Esophagus (tissue), 2 donors: ENCODE measurements around the gene SAP30. TPM values are rescaled to one million over a fixed set of nuclear protein-coding genes. Genes with fewer than 3 reads are reported as not detected.

Experiments used
- H3K27ac ChIP-seq, 2 donors: one replicate each; pipeline ENCODE4 v1.5.1; 2013; ENCODE audit warnings: low read depth in 2 of 2, mild to moderate bottlenecking in 2 of 2, inconsistent platforms in 1 of 2, low read length in 1 of 2, moderate library complexity in 1 of 2
- H3K27me3 ChIP-seq, 2 donors: one replicate each; pipeline ENCODE4 v1.6.1; 2013; ENCODE audit warnings: low read length in 2 of 2, control low read depth in 1 of 2, mild to moderate bottlenecking in 1 of 2; ENCODE audit not compliant: insufficient read depth in 2 of 2, control insufficient read depth in 1 of 2
- H3K36me3 ChIP-seq, 2 donors: one replicate each; pipeline ENCODE4 v1.6.1; 2013; ENCODE audit warnings: low read length in 1 of 2; ENCODE audit not compliant: control insufficient read depth in 2 of 2, insufficient read depth in 2 of 2
- H3K4me1 ChIP-seq, 2 donors: one replicate each; pipeline ENCODE4 v1.6.1; 2013; ENCODE audit warnings: low read length in 1 of 2; ENCODE audit not compliant: control insufficient read depth in 2 of 2, insufficient read depth in 2 of 2
- H3K4me3 ChIP-seq, 2 donors: one replicate each; pipeline ENCODE4 v1.5.1; 2013; ENCODE audit warnings: low read length in 2 of 2, mild to moderate bottlenecking in 2 of 2, low read depth in 1 of 2, moderate library complexity in 1 of 2
- H3K9me3 ChIP-seq, 2 donors: one replicate each; pipeline ENCODE4 v1.6.1; 2013; ENCODE audit warnings: mild to moderate bottlenecking in 2 of 2, low read depth in 1 of 2, low read length in 1 of 2, moderate library complexity in 1 of 2; ENCODE audit not compliant: control insufficient read depth in 2 of 2, insufficient read depth in 1 of 2
- WGBS, 2 donors: extraction: QIAGEN DNeasy Blood & Tissue Kit; methylation state at CpG; one replicate each; pipeline ENCODE4 v1.1.7; 2013; 5-methylcytosine and 5-hydroxymethylcytosine counted together
- polyA plus RNA-seq, 2 donors: library from polyadenylated mRNA; stranded (reverse); fragments of 200-250 nt; gene quantifications; one replicate each; pipeline ENCODE4 v1.2.3, GENCODE V29; 2013
- donor health status: healthy with polysubstance abuse.
- donor health status: Bipolar disorder and iron deficiency.

SAP30 gene
- polyA plus RNA-seq, 2 donors = 2.5 to 7.3 TPM

- Histone ChIP-seq H3K4me1 (no peaks in the 10 kb centered on the region), H3K27ac (no peak overlapping the region), H3K4me3 (no peak overlapping the region), H3K27me3 (no peaks in the 10 kb centered on the region), H3K36me3 (no peaks in the 10 kb centered on the region), H3K9me3 (no peaks in the 10 kb centered on the region)
Observed at GRCh38 chr4:173386751-173387150, 16.0 kb downstream of the SAP30 start.

DNA sequence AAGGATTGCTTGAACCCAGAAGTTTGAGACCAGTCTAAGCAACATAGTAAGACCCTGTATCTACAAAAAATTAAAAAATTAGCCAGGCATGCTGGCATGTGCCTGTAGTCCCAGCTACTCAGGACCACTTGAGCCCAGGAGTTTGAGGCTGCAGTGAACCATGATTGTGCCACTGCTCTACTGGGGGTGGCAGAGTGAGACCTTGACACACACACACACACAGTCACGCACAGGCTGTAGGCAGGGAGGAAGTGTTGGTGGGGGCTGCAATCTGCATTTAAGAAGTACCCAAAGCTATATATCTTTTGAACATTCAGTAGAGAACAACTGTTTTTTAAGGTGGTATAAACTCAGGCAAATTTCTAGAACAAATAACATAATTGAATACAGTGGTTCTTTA lies 20.9 kb downstream of the SAP30 start:
- WGBS, 2 donors = 89 to 93% methylated on average over 1 of the region's 1 CpG
- no peak overlapping the region for H3K4me3 ChIP-seq

GRCh38 chr4:173397604-173398003 lies 26.9 kb downstream of the SAP30 start:
- Histone ChIP-seq H3K9me3 (no peaks in the 10 kb centered on the region), H3K36me3 (no peaks in the 10 kb centered on the region), H3K27me3 (no peaks in the 10 kb centered on the region), H3K4me3 (no peak overlapping the region), H3K4me1 (no peaks in the 10 kb centered on the region), H3K27ac (no peak overlapping the region)
- 58 to 69% methylated on average over 1 of the region's 1 CpG for WGBS, 2 donors

More for the DNA sequence above, 20.9 kb downstream of the SAP30 start:
- H3K4me1 ChIP-seq = no peaks in the 10 kb centered on the region
- no peaks in the 10 kb centered on the region for H3K9me3 ChIP-seq
- H3K27me3 ChIP-seq = no peaks in the 10 kb centered on the region
- H3K36me3 ChIP-seq = no peaks in the 10 kb centered on the region
- no peak overlapping the region for H3K27ac ChIP-seq

- no peaks in the 10 kb centered on the region for H3K9me3 ChIP-seq
- no peak overlapping the region for H3K4me3 ChIP-seq
- H3K27ac ChIP-seq = no peak overlapping the region
- H3K36me3 ChIP-seq = no peaks in the 10 kb centered on the region
- H3K4me1 ChIP-seq = no peaks in the 10 kb centered on the region
- H3K27me3 ChIP-seq = no peaks in the 10 kb centered on the region
Observed at GRCh38 chr4:173398220-173398619, 27.5 kb downstream of the SAP30 start.

GRCh38 chr4:173398779-173399415 lies 28.1 kb downstream of the SAP30 start, which contains the start of gene SCRG1:
Gene SCRG1, minus strand, starts transcription at chr4:173399116. Its CDS starts 7,702 bp downstream, at chr4:173391414.
- H3K4me3 ChIP-seq = no peak within 1 kb of the TSS

DNA sequence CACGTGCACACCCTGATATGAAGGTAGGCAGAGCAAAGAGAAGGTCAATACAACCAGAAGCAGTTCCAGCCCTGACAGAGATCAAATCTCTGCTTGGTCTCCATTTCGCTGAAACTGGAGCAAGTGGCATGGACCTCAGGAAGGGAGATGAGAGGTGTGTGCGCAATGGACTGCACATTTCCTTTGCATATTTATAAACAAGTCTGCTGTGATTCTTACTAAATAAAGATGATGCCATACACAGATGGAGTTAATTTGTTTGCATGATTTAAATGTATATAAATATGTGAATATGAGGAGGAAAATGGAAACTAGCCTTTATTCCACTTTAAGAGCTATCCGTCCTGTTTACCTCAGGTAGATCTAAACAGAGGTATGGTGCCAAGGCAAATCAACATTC lies 30.3 kb downstream of the SAP30 start:
- no peaks in the 10 kb centered on the region for H3K36me3 ChIP-seq
- no peaks in the 10 kb centered on the region for H3K27me3 ChIP-seq
- no peaks in the 10 kb centered on the region for H3K9me3 ChIP-seq
- H3K4me3 ChIP-seq = no peak overlapping the region
- 87 to 95% methylated on average over 4 of the region's 4 CpGs for WGBS, 2 donors
- no peak overlapping the region for H3K27ac ChIP-seq
- H3K4me1 ChIP-seq = no peaks in the 10 kb centered on the region

More at GRCh38 chr4:173398779-173399415, 28.1 kb downstream of the SAP30 start, which contains the start of gene SCRG1:
- Histone ChIP-seq H3K27ac (no peak within 1 kb of the TSS), H3K9me3 (no peaks in the 10 kb centered on the region), H3K4me1 (no peaks in the 10 kb centered on the region), H3K27me3 (no peaks in the 10 kb centered on the region), H3K36me3 (no peaks in the 10 kb centered on the region)
- 44 to 56% methylated on average over 4 of the region's 4 CpGs for WGBS, 2 donors

- Histone ChIP-seq H3K4me3 (no peak overlapping the region), H3K4me1 (no peaks in the 10 kb centered on the region), H3K36me3 (no peaks in the 10 kb centered on the region), H3K27me3 (no peaks in the 10 kb centered on the region), H3K27ac (no peak overlapping the region), H3K9me3 (no peaks in the 10 kb centered on the region)
- 83 to 87% methylated on average over 2 of the region's 2 CpGs for WGBS, 2 donors
Observed at GRCh38 chr4:173403051-173403450, 32.3 kb downstream of the SAP30 start.

GRCh38 chr4:173404296-173404865 lies 33.6 kb downstream of the SAP30 start:
- no peak overlapping the region for H3K4me3 ChIP-seq
- no peaks in the 10 kb centered on the region for H3K4me1 ChIP-seq
- H3K36me3 ChIP-seq = no peaks in the 10 kb centered on the region
- no peaks in the 10 kb centered on the region for H3K9me3 ChIP-seq
- H3K27ac ChIP-seq = no peak overlapping the region
- 71 to 90% methylated on average over 3 of the region's 3 CpGs for WGBS, 2 donors
- no peaks in the 10 kb centered on the region for H3K27me3 ChIP-seq

GRCh38 chr4:173405840-173406606 lies 35.3 kb downstream of the SAP30 start:
- H3K27me3 ChIP-seq = no peaks in the 10 kb centered on the region
- H3K27ac ChIP-seq = no peak overlapping the region
- no peaks in the 10 kb centered on the region for H3K9me3 ChIP-seq
- H3K4me3 ChIP-seq = no peak overlapping the region
- 81 to 89% methylated on average over 4 of the region's 4 CpGs for WGBS, 2 donors
- no peaks in the 10 kb centered on the region for H3K4me1 ChIP-seq
- H3K36me3 ChIP-seq = no peaks in the 10 kb centered on the region
